NCI-H146 (cell line): ENCODE results near the gene HOXB6.
A peak's percentile ranks its signal among the peaks of the same experiment; 100 is the strongest.

Experiments
- DNase-seq: peaks from one replicate; lab custom pipeline; 2025; lab: John Stamatoyannopoulos, UW

Gene HOXB6

GRCh38 chr17:48578616-48579470 is 25.9 kb downstream of the HOXB6 start:
- DNase-seq: no peak

GRCh38 chr17:48577946-48578615 is 26.7 kb downstream of the HOXB6 start, which contains the start of gene HOXB4:
HOXB4 (minus strand) TSS chr17:48578350; CDS start chr17:48578319, 31 bp downstream.
- peak; percentile 32 for DNase-seq

- no peak for DNase-seq
Observed at GRCh38 chr17:48577330-48577945, 27.3 kb downstream of the HOXB6 start.

GRCh38 chr17:48576479-48577309 is 28.1 kb downstream of the HOXB6 start:
- no peak for DNase-seq

GRCh38 chr17:48575673-48576478 is 28.9 kb downstream of the HOXB6 start:
- DNase-seq: no peak

GRCh38 chr17:48575066-48575582 is 29.7 kb downstream of the HOXB6 start:
- DNase-seq: no peak

GRCh38 chr17:48574505-48575065 is 30.2 kb downstream of the HOXB6 start:
- DNase-seq: no peak

GRCh38 chr17:48571826-48572417 is 32.9 kb downstream of the HOXB6 start:
- no peak for DNase-seq

- no peak for DNase-seq
Observed at GRCh38 chr17:48571024-48571818, 33.6 kb downstream of the HOXB6 start.

- DNase-seq: no peak
Observed at GRCh38 chr17:48570325-48571023, 34.3 kb downstream of the HOXB6 start.

- no peak for DNase-seq
Observed at GRCh38 chr17:48569674-48570324, 35.0 kb downstream of the HOXB6 start.

- no peak for DNase-seq
Observed at GRCh38 chr17:48569240-48569582, 35.6 kb downstream of the HOXB6 start.

GRCh38 chr17:48568499-48569239 is 36.1 kb downstream of the HOXB6 start:
- DNase-seq: peak; percentile 17

GRCh38 chr17:48567646-48568354 is 37.0 kb downstream of the HOXB6 start:
- DNase-seq: no peak

GRCh38 chr17:48567209-48567608 is 37.6 kb downstream of the HOXB6 start:
- DNase-seq: no peak

- DNase-seq: no peak
Observed at GRCh38 chr17:48566717-48567116, 38.1 kb downstream of the HOXB6 start.
